PFSK-1 (cell line): ENCODE results near the gene GNB3. TPM values are rescaled to one million over a fixed set of nuclear protein-coding genes. Genes with fewer than 3 reads are reported as not detected.

Experiments used
- FOXP2 ChIP-seq: optimal IDR thresholded peaks from 2 replicates; pipeline ENCODE3; 2011; ENCODE audit warnings: borderline replicate concordance, control low read depth, inconsistent platforms; ENCODE audit not compliant: insufficient read depth; ENCODE audit errors: extremely low read length, extremely low read depth
- POLR2AphosphoS5 ChIP-seq: IDR thresholded peaks from 2 replicates; pipeline ENCODE4 v1.6.1; 2012; ENCODE audit warnings: low read depth, mild to moderate bottlenecking, control low read depth, low read length, moderate library complexity
- SIN3A ChIP-seq: IDR thresholded peaks from 2 replicates; pipeline ENCODE4 v1.6.1; 2012; ENCODE audit warnings: mild to moderate bottlenecking, low read length, moderate library complexity, borderline replicate concordance; ENCODE audit not compliant: insufficient read depth
- TAF1 ChIP-seq: IDR thresholded peaks from 2 replicates; pipeline ENCODE4 v1.6.1; 2012; ENCODE audit warnings: low read length, control low read depth, borderline replicate concordance; ENCODE audit not compliant: insufficient read depth
- polyA plus RNA-seq: library from polyadenylated mRNA; unstranded; fragments of >200 nt; gene quantifications from one replicate; pipeline ENCODE4 v1.2.1, GENCODE V29; 2012; ENCODE audit warnings: low read depth, missing spikeins; ENCODE audit not compliant: insufficient read length
- TF ChIP-seq, protein P1 (sequence below), 2 experiments: IDR thresholded peaks; 2 replicates each; pipeline versions ENCODE4 v1.6.1 to v1.8.0; 2011 to 2012; ENCODE audit warnings: low read depth in 2 of 2, low read length in 2 of 2, control low read depth in 1 of 2, inconsistent platforms in 1 of 2, mild to moderate bottlenecking in 1 of 2, moderate library complexity in 1 of 2; ENCODE audit not compliant: insufficient read depth in 1 of 2

Gene GNB3
- polyA plus RNA-seq: 17.5 TPM

DNA sequence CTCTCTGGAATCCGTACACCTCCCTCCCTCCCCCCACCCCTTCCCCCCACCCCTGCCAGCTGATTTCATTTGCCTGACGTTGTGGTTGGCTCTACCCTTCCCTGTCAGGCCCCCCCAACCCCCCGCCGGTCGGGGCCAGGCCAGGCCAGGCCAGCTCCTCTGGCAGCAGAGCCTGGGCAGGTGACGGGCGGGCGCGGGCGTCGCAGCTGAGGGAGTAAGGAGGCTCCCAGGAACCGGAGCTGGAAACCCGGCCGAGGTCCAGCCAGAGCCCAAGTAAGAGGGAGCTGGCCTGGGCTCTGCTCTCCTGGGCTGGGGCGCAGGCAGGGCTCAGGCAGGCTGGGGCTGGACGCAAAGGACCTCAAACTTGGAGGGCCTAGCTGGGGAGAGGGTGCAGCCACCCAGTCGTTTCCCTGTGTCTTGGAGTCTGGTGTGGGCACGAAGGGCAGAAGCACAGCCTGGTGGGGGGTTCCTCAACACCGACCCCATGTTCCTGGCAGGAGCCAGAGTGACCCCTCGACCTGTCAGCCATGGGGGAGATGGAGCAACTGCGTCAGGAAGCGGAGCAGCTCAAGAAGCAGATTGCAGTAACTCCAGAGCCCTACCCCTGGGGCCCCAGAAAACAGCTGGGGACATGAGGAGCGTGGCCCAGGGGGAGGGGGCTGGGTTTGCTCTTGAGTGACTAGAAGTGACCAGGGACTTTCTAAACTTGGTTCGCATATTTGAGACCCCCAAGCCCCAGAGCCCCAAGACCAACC lies at the start of gene GNB3:
TSS of gene GNB3 (plus strand) at position 165 of the 755 bp plus-strand sequence. CDS start at position 528, 363 bp downstream.
- TF ChIP-seq TAF1: no peak
- TF ChIP-seq FOXP2: no peak
- TF ChIP-seq, protein P1, sequence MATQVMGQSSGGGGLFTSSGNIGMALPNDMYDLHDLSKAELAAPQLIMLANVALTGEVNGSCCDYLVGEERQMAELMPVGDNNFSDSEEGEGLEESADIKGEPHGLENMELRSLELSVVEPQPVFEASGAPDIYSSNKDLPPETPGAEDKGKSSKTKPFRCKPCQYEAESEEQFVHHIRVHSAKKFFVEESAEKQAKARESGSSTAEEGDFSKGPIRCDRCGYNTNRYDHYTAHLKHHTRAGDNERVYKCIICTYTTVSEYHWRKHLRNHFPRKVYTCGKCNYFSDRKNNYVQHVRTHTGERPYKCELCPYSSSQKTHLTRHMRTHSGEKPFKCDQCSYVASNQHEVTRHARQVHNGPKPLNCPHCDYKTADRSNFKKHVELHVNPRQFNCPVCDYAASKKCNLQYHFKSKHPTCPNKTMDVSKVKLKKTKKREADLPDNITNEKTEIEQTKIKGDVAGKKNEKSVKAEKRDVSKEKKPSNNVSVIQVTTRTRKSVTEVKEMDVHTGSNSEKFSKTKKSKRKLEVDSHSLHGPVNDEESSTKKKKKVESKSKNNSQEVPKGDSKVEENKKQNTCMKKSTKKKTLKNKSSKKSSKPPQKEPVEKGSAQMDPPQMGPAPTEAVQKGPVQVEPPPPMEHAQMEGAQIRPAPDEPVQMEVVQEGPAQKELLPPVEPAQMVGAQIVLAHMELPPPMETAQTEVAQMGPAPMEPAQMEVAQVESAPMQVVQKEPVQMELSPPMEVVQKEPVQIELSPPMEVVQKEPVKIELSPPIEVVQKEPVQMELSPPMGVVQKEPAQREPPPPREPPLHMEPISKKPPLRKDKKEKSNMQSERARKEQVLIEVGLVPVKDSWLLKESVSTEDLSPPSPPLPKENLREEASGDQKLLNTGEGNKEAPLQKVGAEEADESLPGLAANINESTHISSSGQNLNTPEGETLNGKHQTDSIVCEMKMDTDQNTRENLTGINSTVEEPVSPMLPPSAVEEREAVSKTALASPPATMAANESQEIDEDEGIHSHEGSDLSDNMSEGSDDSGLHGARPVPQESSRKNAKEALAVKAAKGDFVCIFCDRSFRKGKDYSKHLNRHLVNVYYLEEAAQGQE (IDR thresholded peaks at IDR 0.05; ENCODE audit: insufficient read depth in 1 of 2, low read depth in 2 of 2, low read length in 2 of 2): no peak
- TF ChIP-seq POLR2AphosphoS5: no peak
- no peak for TF ChIP-seq SIN3A

DNA sequence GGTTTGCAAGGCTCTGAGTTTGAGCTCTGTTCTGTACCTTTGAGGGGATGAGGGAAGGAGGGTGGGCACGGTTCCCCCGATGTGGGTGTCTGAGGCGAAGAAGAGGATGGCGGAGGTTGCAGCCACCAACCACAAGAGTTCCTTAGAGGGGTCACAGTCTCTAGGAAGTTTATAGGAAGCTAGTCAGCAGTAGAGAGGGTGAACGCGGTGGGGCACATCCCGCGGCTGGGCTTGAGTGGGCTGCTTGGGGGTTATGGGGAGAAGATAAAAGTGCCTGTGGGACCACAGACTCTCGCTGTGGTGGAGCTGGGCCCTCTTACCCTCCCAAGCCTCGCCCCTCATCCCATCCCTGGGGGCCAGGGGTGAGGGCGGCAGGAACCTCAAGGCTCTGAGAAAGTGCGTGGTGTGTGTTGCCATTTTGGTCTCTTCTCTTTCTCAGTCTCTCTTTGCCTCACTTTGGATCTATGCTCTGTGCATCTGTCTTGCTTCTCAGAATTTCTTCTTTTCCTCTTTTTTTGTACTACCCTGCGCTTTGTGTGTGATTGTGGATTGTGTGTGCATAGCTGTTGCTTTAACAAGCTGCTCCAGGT lies 48.7 kb upstream of the GNB3 start:
- TF ChIP-seq FOXP2 (no peak), SIN3A (no peak), TAF1 (no peak), POLR2AphosphoS5 (no peak)
- TF ChIP-seq, protein P1 (IDR thresholded peaks at IDR 0.05; ENCODE audit: insufficient read depth in 1 of 2, low read depth in 2 of 2, low read length in 2 of 2): no peak

DNA sequence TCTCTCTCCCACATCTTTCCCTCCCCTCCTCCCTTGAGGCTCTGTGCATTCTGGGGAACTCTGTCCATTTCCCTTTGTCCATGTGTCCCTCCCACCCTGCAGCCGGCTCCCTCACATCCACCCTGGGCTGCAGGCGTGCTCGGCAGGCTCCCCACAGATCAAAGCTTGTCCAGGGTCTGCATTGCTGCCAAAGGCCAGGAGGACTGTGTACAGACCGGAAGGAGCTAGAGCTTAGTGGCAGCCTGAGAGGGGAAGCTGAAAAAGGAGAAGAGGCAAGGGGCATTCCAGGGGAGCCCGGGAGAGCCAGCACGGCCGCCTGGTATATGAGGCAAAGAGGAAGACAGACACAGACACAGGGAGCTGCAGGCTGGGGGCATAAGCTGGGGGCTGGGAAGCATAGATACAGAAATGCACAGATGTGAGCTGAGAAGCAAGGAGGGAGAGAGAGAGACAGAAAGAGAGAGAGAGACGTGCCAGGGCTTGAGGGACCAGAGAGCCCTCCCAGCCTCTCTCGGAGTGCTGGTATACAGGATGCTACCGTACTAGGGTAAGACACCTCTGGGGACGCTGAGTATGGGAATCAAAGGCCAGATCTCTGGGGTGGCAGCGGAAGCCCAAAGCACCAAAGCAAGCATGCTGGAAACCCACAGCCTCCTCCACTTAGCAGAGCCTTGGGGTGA lies 48.1 kb upstream of the GNB3 start:
- TF ChIP-seq, protein P1 (IDR thresholded peaks at IDR 0.05; ENCODE audit: insufficient read depth in 1 of 2, low read depth in 2 of 2, low read length in 2 of 2): no peak
- TF ChIP-seq SIN3A: no peak
- TF ChIP-seq POLR2AphosphoS5: no peak
- TF ChIP-seq TAF1: no peak
- no peak for TF ChIP-seq FOXP2

DNA sequence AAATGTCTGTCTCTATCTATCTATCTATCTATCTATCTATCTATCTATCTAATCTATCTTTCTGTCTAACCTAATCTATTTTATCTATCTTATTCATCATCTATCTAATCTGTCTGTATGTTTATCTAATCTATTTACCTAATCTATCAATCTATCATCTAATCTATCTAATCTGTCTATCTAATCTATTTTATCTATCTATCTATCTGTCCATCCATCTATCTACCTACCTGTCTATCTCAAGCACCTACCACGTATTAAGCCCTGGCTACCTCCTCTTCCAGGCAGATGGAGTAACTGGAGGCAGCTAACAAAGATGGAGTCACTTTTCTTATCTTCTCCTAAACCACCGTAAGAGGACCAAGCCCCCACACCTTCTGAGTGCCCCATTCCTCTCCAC lies 45.6 kb upstream of the GNB3 start:
- TF ChIP-seq, protein P1 (IDR thresholded peaks at IDR 0.05; ENCODE audit: insufficient read depth in 1 of 2, low read depth in 2 of 2, low read length in 2 of 2): no peak
- TF ChIP-seq POLR2AphosphoS5: no peak
- TF ChIP-seq FOXP2: no peak
- TF ChIP-seq TAF1: no peak
- no peak for TF ChIP-seq SIN3A
